Measurements from ENCODE around the gene PAN3.

PAN3 gene

DNA sequence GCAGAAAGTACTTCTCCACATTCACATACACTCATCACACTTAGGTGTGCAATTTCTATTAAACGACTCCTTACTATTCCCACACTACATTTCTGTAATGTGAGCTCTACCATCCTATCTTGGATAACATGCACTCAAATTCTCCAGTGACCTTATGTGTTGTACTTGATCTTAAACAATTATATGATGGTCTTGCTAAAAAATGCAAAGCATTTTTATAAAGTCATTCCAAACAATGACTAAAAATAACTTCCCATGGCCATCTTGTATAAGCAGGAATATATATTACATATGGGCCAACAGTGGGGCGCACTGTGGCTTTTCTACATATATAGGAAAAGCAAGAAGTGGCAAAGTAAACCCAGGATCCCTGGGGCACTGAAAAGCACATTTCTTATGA lies 201.1 kb downstream of the PAN3 start:
- peak; percentile 84 for DNase-seq

DNA sequence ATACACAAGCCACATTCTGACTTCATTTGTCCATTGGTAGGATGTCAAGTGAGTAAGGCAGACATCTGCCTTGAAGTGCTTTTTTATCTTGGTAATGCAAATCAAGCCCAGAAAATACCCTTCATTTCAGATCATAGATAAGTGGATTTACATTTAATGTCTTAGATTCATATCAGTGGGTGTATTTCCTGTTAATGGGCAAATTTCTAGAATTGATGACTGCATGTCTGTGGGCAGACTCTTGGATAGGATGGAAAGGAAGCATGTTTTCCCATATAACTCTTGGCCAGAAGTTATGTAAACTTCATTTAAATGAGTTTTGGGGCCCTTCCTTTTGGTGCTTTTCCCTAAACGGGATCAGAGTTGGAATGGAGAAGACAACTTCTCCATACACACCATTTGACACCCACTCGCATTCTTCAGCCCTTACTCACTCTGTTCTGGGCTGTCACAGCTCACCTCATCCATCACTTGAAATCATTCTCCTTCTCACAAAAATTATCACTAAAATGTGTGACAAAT lies 202.0 kb downstream of the PAN3 start:
- peak; percentile 94 for DNase-seq

DNA sequence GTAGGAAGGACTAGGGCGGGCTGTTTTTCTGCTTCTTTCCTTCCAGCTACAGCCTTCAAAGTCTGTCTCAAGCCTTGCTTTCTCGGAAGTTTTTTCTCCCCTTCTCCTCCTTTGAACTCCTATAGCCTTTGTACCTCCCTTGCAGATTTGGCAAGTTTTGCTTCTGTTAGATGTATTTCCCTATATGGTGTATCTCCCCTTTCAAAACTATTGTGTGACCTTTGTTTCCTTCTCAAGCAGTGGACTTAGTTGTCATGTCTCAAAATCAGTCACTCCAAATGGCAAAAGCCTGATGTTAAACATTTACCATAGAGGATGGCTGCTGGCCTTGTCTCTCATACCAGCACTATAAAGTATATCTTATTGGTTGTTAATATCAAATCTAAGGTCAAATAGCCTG lies 203.9 kb downstream of the PAN3 start:
- no peak for DNase-seq

DNA sequence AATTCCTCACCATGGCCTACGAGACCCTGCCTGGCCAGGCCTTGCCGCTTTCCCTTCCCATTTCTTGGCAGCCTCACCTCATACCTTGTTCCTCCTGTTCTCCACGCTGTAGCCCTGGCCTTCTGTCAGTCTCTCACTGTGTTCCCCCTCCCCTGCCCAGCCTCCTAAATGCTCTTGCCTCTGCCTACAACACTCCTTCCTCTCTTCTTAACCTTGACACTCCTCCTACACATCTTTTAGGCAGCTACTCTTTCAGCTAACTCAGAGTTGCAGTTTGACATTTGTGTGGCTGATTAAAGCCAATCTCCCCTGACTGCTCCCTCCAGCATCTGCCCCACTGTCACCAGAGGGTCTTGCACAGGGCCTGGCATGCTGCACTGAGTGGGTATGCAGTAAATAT lies 205.8 kb downstream of the PAN3 start:
- DNase-seq, result no peak
